Stimulated activated CD4-positive, alpha-beta T cell treated with anti-CD3 and anti-CD28 coated beads, Interleukin-4, amount 100 ng/mL, for 1 hour (primary cell): ENCODE measurements around the gene NAALADL2.
"Not testable (repeated sequence)": the region's sequence is repeated elsewhere in the genome, so short reads cannot be mapped to it uniquely, and the experiment has no call there.

Experiments used
- DNase-seq: peaks from one replicate; pipeline ENCODE4 v3.0.0-alpha.2; 2020

NAALADL2 gene

GRCh38 chr3:175082631-175083030 lies 223.5 kb downstream of the NAALADL2 start:
- DNase-seq: no peak

- not testable (repeated sequence) for DNase-seq
These were observed 228.0 kb downstream of the NAALADL2 start for GRCh38 chr3:175087128-175087527.

GRCh38 chr3:175088766-175089380 lies 229.7 kb downstream of the NAALADL2 start:
- DNase-seq: no peak

- DNase-seq: no peak
These were observed 232.4 kb downstream of the NAALADL2 start for GRCh38 chr3:175091426-175092114.

GRCh38 chr3:175093748-175094147 lies 234.6 kb downstream of the NAALADL2 start:
- no peak for DNase-seq

- no peak for DNase-seq
These were observed 235.2 kb downstream of the NAALADL2 start for GRCh38 chr3:175094344-175094743.

- DNase-seq: no peak
These were observed 239.5 kb downstream of the NAALADL2 start for GRCh38 chr3:175098644-175099043.

GRCh38 chr3:175102161-175102560 lies 243.0 kb downstream of the NAALADL2 start:
- DNase-seq: no peak

- no peak for DNase-seq
These were observed 244.2 kb downstream of the NAALADL2 start for GRCh38 chr3:175103298-175103697.

- no peak for DNase-seq
These were observed 245.9 kb downstream of the NAALADL2 start for GRCh38 chr3:175105066-175105465.

- DNase-seq: no peak
These were observed 248.1 kb downstream of the NAALADL2 start for GRCh38 chr3:175107231-175107630.

- no peak for DNase-seq
These were observed 248.9 kb downstream of the NAALADL2 start for GRCh38 chr3:175107995-175108394.

GRCh38 chr3:175108613-175109151 lies 249.5 kb downstream of the NAALADL2 start:
- DNase-seq: no peak

- DNase-seq: no peak
These were observed 251.9 kb downstream of the NAALADL2 start for GRCh38 chr3:175111036-175111435.

GRCh38 chr3:175118382-175118941 lies 259.3 kb downstream of the NAALADL2 start:
- no peak for DNase-seq

GRCh38 chr3:175121225-175121624 lies 262.1 kb downstream of the NAALADL2 start:
- no peak for DNase-seq

GRCh38 chr3:175127075-175127662 lies 268.0 kb downstream of the NAALADL2 start:
- DNase-seq: no peak

GRCh38 chr3:175129126-175129525 lies 270.0 kb downstream of the NAALADL2 start:
- DNase-seq: no peak

GRCh38 chr3:175129571-175129970 lies 270.4 kb downstream of the NAALADL2 start:
- DNase-seq: no peak

- DNase-seq: not testable (repeated sequence)
These were observed 272.7 kb downstream of the NAALADL2 start for GRCh38 chr3:175131866-175132265.

- not testable (repeated sequence) for DNase-seq
These were observed 273.6 kb downstream of the NAALADL2 start for GRCh38 chr3:175132706-175133105.

- no peak for DNase-seq
These were observed 285.2 kb downstream of the NAALADL2 start for GRCh38 chr3:175144368-175144767.

GRCh38 chr3:175146258-175146657 lies 287.1 kb downstream of the NAALADL2 start:
- no peak for DNase-seq

- no peak for DNase-seq
These were observed 290.5 kb downstream of the NAALADL2 start for GRCh38 chr3:175149675-175150074.
